KMS-11 (cell line): ENCODE data around the gene C1orf35.

Experiments
- H2AFZ ChIP-seq: fragments of 200-600 bp; sonication (generic); 2 replicates; pipeline ENCODE4 v1.6.1; 2016; ENCODE audit warnings: antibody characterized with exemption, mixed run types, low read depth
- H3K27ac ChIP-seq: fragments of 200-600 bp; sonication (generic); 2 replicates; pipeline ENCODE4 v1.6.1; 2016; ENCODE audit warnings: mild to moderate bottlenecking, mixed run types
- H3K27me3 ChIP-seq: fragments of 200-600 bp; sonication (generic); 2 replicates; pipeline ENCODE4 v1.6.1; 2017; ENCODE audit warnings: mild to moderate bottlenecking, low read depth, mixed run types, moderate library complexity; ENCODE audit not compliant: insufficient read depth
- H3K36me3 ChIP-seq: fragments of 200-600 bp; sonication (generic); 2 replicates; pipeline ENCODE4 v1.6.1; 2017; ENCODE audit warnings: mild to moderate bottlenecking, mixed run types; ENCODE audit not compliant: insufficient read depth
- H3K4me1 ChIP-seq: fragments of 200-600 bp; sonication (generic); 2 replicates; pipeline ENCODE4 v1.6.1; 2016; ENCODE audit warnings: mild to moderate bottlenecking, low read depth, mixed run types; ENCODE audit not compliant: poor library complexity, severe bottlenecking
- H3K4me2 ChIP-seq: fragments of 200-600 bp; sonication (generic); 2 replicates; pipeline ENCODE4 v1.7.0; 2016; ENCODE audit warnings: mild to moderate bottlenecking, mixed run types
- H3K4me3 ChIP-seq: fragments of 200-600 bp; sonication (generic); IDR thresholded peaks from 2 replicates; pipeline ENCODE4 v1.6.1; 2017; ENCODE audit warnings: low read depth, low read length, mixed read lengths; ENCODE audit not compliant: insufficient read depth
- H3K79me2 ChIP-seq: fragments of 200-600 bp; sonication (generic); 2 replicates; pipeline ENCODE4 v1.6.1; 2016; ENCODE audit warnings: low read depth, mixed run types; ENCODE audit not compliant: insufficient read depth
- H3K9ac ChIP-seq: fragments of 200-600 bp; sonication (generic); 2 replicates; pipeline ENCODE4 v1.6.1; 2016; ENCODE audit warnings: mild to moderate bottlenecking, mixed run types
- H4K20me1 ChIP-seq: fragments of 200-600 bp; sonication (generic); 2 replicates; pipeline ENCODE4 v1.6.1; 2016; ENCODE audit warnings: mild to moderate bottlenecking, mixed run types; ENCODE audit not compliant: insufficient read depth
- CTCF ChIP-seq: fragments of 200-600 bp; sonication (generic); conservative IDR thresholded peaks from 2 replicates; pipeline ENCODE4 v1.6.1; 2017; ENCODE audit warnings: low read depth, mild to moderate bottlenecking, antibody characterized with exemption, low read length, moderate library complexity, mixed read lengths

Gene C1orf35

DNA sequence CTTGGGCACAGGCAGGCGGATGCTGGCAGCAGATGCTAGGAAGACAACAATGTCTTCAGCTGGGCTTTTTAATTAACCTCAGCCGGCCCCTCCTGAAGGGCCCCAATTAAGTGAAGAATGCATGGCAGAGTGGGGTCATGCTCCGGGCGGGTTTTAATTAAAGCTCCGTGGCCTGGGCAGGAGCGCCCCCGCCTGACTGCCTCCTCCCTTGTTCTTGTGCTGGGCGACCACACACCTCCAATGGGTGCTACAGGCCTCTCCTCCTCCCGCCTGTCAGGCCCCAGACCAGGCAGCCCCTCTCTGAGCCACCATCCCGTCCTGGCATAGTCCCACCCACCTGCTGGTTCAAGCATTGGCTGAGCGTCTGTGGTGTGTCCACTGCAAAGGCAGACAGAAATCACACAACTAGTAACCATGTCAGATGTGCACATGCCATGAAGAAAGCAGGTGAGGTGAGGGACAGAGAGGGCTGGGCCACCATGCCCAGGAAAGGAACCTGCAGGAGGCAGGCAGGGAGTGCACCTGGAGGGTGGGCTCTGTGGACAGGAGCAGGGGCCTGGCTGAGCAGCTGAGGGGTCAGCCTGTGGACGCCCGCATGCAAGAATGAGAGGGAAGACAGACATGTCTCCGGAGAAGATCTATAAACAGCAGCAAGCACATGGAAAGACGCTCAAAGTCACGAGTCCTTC lies 29.1 kb downstream of the C1orf35 start:
- Histone ChIP-seq H2AFZ (no peak overlapping the region), H4K20me1 (no peaks in the 10 kb centered on the region), H3K4me3 (no peak overlapping the region), H3K36me3 (no peaks in the 10 kb centered on the region), H3K79me2 (peaks cover 3% of the 10 kb centered on the region; the same call in 1 of the 2 replicates), H3K4me2 (no peak overlapping the region), H3K4me1 (peaks cover 13% of the 10 kb centered on the region), H3K9ac (no peak overlapping the region), H3K27me3 (no peaks in the 10 kb centered on the region), H3K27ac (no peak overlapping the region)
- no peak for TF ChIP-seq CTCF

DNA sequence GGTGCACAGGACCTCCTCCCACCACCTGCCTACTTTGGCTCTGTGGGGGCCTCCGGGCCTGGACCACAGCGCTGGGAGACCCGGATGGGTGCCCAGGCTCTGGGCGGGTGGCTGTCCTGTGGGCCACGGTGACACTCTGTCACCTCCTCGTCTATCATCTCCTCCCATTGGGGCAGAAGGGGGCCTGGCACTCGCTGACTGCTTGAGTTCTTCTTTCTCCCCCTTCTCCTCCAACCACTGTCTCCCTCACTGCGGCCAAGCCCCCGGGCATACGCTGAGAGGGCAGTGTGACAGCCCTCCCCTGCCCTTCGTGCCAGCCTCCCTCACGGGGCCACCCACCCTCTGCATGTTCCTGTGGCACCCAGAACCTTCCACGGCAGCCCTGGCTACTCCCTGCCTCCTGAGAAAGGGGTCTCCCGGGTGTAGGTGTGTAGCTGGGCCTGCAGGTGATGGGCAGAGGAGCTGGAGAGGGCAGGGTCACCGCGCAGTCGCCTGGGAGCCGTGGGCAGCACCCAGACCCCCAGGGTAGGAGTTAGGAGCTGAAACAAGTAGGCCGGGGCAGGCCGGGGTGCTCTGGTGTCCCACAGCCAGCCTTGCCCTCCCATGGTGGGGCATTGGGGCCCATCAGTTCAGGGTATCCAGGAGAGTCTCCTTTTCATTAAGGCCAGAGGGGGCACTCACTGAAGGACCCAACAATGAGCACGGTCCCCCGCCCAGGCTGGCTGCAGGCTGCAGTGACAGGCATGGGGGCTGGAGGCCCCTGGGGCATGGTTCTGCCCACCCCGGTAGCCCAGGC lies 29.9 kb downstream of the C1orf35 start:
- Histone ChIP-seq H3K4me2 (no peak overlapping the region), H3K79me2 (no peaks in the 10 kb centered on the region; the same call in 1 of the 2 replicates), H3K27me3 (no peaks in the 10 kb centered on the region), H3K36me3 (no peaks in the 10 kb centered on the region), H4K20me1 (no peaks in the 10 kb centered on the region), H3K4me1 (peaks cover 13% of the 10 kb centered on the region), H3K4me3 (no peak overlapping the region), H3K9ac (no peak overlapping the region), H2AFZ (no peak overlapping the region), H3K27ac (no peak overlapping the region)
- TF ChIP-seq CTCF = no peak

- H2AFZ ChIP-seq = no peak overlapping the region
Measured at GRCh38 chr1:228072658-228073043, 30.5 kb downstream of the C1orf35 start.

More at GRCh38 chr1:228072658-228073043, 30.5 kb downstream of the C1orf35 start:
- Histone ChIP-seq H4K20me1 (no peaks in the 10 kb centered on the region), H3K79me2 (no peaks in the 10 kb centered on the region; the same call in 1 of the 2 replicates), H3K4me2 (no peak overlapping the region), H3K27ac (no peak overlapping the region), H3K36me3 (no peaks in the 10 kb centered on the region), H3K4me1 (peaks cover 13% of the 10 kb centered on the region), H3K9ac (no peak overlapping the region), H3K4me3 (no peak overlapping the region), H3K27me3 (no peaks in the 10 kb centered on the region)
- TF ChIP-seq CTCF = no peak
